Activated B cell treated with CpG ODN at 0.5 μM for 24 hours (primary cell): ENCODE results near the gene SRPK2. TPM values are rescaled to one million over a fixed set of nuclear protein-coding genes. Genes with fewer than 3 reads are reported as not detected.

ENCODE experiments used
- ATAC-seq: fragments of 200-7000 bp; cut with Tn5 transposase; one replicate; pipeline ENCODE4 v1.10.0; 2021; ENCODE audit warnings: low read depth, mild to moderate bottlenecking, moderate library complexity
- CTCF ChIA-PET: fragments of 350-600 bp; sonication (Branson Sonifier 250); formaldehyde crosslinking; loops from one replicate; lab custom pipeline; 2021; ENCODE audit warnings: antibody characterized with exemption; lab: Charles Lee
- POLR2A ChIA-PET: fragments of 350-600 bp; sonication (Branson Sonifier 250); formaldehyde crosslinking; loops from one replicate; lab custom pipeline; 2021; ENCODE audit warnings: antibody characterized with exemption; lab: Charles Lee
- DNase-seq: peaks from one replicate; pipeline ENCODE4 v3.0.0; 2022
- H3K27ac Mint-ChIP-seq: one replicate; pipeline ENCODE4 v1.8.0; 2020; ENCODE audit warnings: mixed read lengths
- H3K27me3 Mint-ChIP-seq: one replicate; pipeline ENCODE4 v1.8.0; 2021; ENCODE audit warnings: mixed read lengths
- H3K36me3 Mint-ChIP-seq: one replicate; pipeline ENCODE4 v1.8.0; 2021; ENCODE audit warnings: low read depth, mixed read lengths
- H3K4me1 Mint-ChIP-seq: one replicate; pipeline ENCODE4 v1.8.0; 2021; ENCODE audit warnings: mixed read lengths
- H3K4me3 Mint-ChIP-seq: one replicate; pipeline ENCODE4 v1.8.0; 2020; ENCODE audit warnings: mild to moderate bottlenecking, mixed read lengths
- H3K9me3 Mint-ChIP-seq: one replicate; pipeline ENCODE4 v1.8.0; 2020; ENCODE audit warnings: mixed read lengths
- intact Hi-C: fragments of 100-400 bp; cut with micrococcal nuclease; formaldehyde crosslinking; loops from one replicate; pipeline ENCODE4 v1.15.1; 2024
- total RNA-seq: library from RNA; stranded (reverse); gene quantifications from 2 replicates; pipeline ENCODE4 v1.2.3, GENCODE V29; 2022
- TF ChIP-seq, protein P1 (sequence below): fragments of 200-600 bp; IDR thresholded peaks from one replicate; pipeline ENCODE4 v1.8.0; 2022; ENCODE audit warnings: antibody characterized with exemption, mild to moderate bottlenecking

SRPK2 gene
- total RNA-seq, 1 donor from 2014 or later: 59.2 TPM

DNA sequence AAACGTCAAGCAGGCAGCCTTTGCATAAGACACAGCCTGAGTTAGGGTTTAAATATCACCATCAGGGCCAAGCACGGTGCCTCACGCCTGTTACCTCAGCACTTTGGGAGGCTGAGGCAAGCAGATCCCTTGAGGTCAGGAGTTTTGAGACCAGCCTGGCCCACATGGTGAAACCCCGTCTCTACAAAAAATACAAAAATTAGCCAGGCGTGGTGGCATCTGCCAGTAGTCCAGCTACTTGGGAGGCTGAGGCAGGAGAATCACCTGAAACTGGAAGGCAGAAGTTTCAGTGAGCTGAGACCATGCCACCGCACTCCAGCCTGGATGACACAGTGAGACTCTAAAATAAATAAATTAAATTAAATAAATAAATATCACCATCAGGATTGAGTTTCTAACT lies 33.0 kb downstream of the SRPK2 start:
- Mint-ChIP-seq H3K27me3 (no peaks in the 10 kb centered on the region), H3K4me3 (peak overlapping the region; percentile 59), H3K36me3 (no peaks in the 10 kb centered on the region), H3K9me3 (no peaks in the 10 kb centered on the region), H3K4me1 (peaks cover 89% of the 10 kb centered on the region), H3K27ac (peak overlapping the region; percentile 99)
- peak; percentile 29 for DNase-seq
- ATAC-seq: peak; percentile 4
- CTCF ChIA-PET: interaction anchor here (0.6 to 1.1 kb wide), 3 partner anchors 10 to 74 kb away, joined by 3 to 5 read pairs (median 3); no protein-coding TSS in a partner anchor
- TF ChIP-seq, protein P1, sequence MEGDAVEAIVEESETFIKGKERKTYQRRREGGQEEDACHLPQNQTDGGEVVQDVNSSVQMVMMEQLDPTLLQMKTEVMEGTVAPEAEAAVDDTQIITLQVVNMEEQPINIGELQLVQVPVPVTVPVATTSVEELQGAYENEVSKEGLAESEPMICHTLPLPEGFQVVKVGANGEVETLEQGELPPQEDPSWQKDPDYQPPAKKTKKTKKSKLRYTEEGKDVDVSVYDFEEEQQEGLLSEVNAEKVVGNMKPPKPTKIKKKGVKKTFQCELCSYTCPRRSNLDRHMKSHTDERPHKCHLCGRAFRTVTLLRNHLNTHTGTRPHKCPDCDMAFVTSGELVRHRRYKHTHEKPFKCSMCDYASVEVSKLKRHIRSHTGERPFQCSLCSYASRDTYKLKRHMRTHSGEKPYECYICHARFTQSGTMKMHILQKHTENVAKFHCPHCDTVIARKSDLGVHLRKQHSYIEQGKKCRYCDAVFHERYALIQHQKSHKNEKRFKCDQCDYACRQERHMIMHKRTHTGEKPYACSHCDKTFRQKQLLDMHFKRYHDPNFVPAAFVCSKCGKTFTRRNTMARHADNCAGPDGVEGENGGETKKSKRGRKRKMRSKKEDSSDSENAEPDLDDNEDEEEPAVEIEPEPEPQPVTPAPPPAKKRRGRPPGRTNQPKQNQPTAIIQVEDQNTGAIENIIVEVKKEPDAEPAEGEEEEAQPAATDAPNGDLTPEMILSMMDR: no peak
- POLR2A ChIA-PET: interaction anchor here (1.4 to 1.5 kb wide), 4 partner anchors 10 to 342 kb away, joined by 3 to 7 read pairs (median 4); no protein-coding TSS in a partner anchor
- intact Hi-C loops: loop anchor here (10.0 kb wide), 1 partner anchor 449 kb away; no protein-coding TSS in a partner anchor

DNA sequence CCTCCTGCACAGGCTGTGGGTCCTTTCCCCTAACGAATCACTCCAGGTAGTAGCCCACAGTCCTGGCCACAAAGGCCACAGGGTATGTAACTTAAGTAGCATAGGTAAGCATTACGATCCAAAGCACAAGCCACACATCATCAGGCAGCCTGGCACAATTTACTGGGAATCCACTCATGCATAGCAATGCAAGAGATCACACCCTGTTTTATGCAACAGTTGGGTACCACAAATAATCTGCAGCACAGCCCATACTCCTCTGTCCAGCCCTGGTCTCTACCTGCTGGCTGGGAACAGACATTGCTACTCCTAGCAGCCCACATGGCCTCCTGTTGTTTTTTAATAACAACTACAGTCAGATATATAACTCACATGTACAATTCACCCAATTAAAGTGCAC lies 34.3 kb downstream of the SRPK2 start:
- Mint-ChIP-seq H3K4me3 (peak overlapping the region; percentile 68), H3K36me3 (no peaks in the 10 kb centered on the region), H3K27me3 (no peaks in the 10 kb centered on the region), H3K9me3 (no peaks in the 10 kb centered on the region), H3K27ac (peak overlapping the region; percentile 99), H3K4me1 (peaks cover 89% of the 10 kb centered on the region)
- ChIA-PET CTCF (no interaction called here), POLR2A (interaction anchor here (1.1 to 3.8 kb wide), 3 partner anchors 10 to 177 kb away, joined by 3 to 36 read pairs (median 4); partner anchors contain the start of genes RINT1 and SRPK2)
- ATAC-seq: peak; percentile 8
- no peak for DNase-seq
- TF ChIP-seq, protein P1: no peak
- intact Hi-C loops: loop anchor here (5.0 to 10.0 kb wide), 2 partner anchors 168 to 450 kb away; partner anchors contain the start of gene PUS7

DNA sequence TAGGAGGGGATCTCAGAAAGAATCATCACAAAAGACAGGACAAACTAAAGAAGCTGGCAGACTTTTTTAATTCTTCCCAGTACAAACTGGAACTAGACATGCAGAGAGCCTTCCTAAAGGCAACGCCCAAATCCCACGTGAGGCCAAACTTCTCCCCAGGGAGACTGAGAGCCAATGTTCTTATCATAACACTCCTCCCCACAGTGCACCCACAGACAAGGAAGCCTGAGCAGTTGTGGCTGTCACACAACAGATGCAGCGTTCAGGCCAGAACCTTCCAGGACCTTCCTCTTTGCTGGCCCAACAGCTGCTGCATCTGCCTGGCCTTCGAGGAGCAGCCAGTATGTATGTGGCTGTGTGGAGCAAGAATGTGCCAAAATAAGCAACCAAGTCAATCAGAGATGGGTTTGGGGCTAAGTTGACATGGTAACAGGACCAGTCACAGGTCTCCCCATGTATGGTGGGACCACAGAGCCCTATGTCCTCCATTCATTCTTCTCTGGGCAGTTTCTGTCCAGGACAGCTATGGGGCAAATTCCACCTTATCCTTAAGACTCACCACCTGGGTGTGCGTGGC lies 34.9 kb downstream of the SRPK2 start:
- Mint-ChIP-seq H3K36me3 (no peaks in the 10 kb centered on the region), H3K27ac (peak overlapping the region; percentile 99), H3K4me3 (peak overlapping the region; percentile 68), H3K27me3 (no peaks in the 10 kb centered on the region), H3K9me3 (no peaks in the 10 kb centered on the region), H3K4me1 (peaks cover 90% of the 10 kb centered on the region)
- DNase-seq: peak; percentile 35
- intact Hi-C loops: loop anchor here (2.0 to 10.0 kb wide), 7 partner anchors 13 to 451 kb away; partner anchors contain the start of gene PUS7
- CTCF ChIA-PET: interaction anchor here (0.9 kb wide), 1 partner anchor 10 kb away, joined by 3 read pairs; no protein-coding TSS in a partner anchor
- peak; percentile 36 for ATAC-seq
- TF ChIP-seq, protein P1: no peak
- POLR2A ChIA-PET: interaction anchor here (0.6 to 3.8 kb wide), 3 partner anchors 34 to 178 kb away, joined by 4 to 36 read pairs (median 4); partner anchors contain the start of genes RINT1 and SRPK2

DNA sequence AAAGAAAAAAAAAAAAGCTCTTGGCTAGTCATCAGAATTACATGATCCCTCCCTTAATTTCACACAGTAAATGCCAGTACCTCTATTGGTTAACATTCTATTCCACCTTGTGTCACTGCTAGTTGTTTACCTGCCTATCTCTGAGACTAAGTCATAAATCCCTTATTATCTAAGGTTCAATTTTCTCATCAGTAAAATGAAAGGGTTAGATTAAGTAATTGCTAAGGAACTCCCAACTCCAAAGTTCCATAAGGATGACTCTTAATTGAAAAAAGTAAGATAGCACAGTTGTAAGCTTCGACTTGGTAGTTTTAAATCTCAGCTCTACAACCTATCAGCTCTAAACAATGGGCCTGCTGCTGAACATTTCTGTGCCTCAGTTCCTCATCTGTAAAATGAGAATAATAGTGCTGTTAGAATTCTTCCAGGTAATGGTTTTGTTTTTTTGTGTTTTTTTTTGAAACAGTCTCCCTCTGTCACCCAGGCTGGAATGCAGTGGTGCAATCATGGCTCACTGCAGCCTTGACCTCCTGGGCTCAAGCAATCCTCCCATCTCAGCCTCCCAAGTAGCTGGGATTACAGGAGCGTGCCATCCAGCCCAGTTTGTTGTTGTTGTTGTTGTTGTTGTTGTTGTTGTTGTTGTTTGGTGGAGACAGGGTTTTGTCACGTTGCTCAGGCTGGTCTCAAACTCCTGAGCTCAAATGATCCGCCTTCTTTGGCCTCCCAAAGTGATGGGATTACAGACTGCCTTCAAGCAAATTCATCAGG lies 35.6 kb downstream of the SRPK2 start:
- H3K27me3 Mint-ChIP-seq: no peaks in the 10 kb centered on the region
- no peaks in the 10 kb centered on the region for H3K36me3 Mint-ChIP-seq
- peak overlapping the region; percentile 99 for H3K27ac Mint-ChIP-seq
- H3K4me3 Mint-ChIP-seq: peak overlapping the region; percentile 68
- intact Hi-C loops: loop anchor here (1.0 to 10.0 kb wide), 8 partner anchors 14 to 452 kb away; partner anchors contain the start of genes PUS7 and SRPK2
- ChIA-PET POLR2A (interaction anchor here (0.6 to 3.8 kb wide), 9 partner anchors 8 to 412 kb away, joined by 3 to 36 read pairs (median 4); partner anchors contain the start of genes RINT1 and SRPK2), CTCF (interaction anchor here (0.9 to 2.0 kb wide), 3 partner anchors 9 to 36 kb away, joined by 3 to 4 read pairs (median 4); partner anchors contain the start of gene SRPK2)
- DNase-seq: no peak
- TF ChIP-seq, protein P1: no peak
- no peaks in the 10 kb centered on the region for H3K9me3 Mint-ChIP-seq
- ATAC-seq: no peak
- H3K4me1 Mint-ChIP-seq: peaks cover 90% of the 10 kb centered on the region
